Fibroblast of the conjunctiva (primary cell): ENCODE results near the gene FRYL.
A peak's percentile ranks its signal among the peaks of the same experiment; 100 is the strongest.
"Not testable (repeated sequence)": the region's sequence is repeated elsewhere in the genome, so short reads cannot be mapped to it uniquely, and the experiment has no call there.

Source experiments
- DNase-seq: peaks from one replicate; pipeline ENCODE4 v3.0.0-alpha.2; 2010; ENCODE audit warnings: low read depth

The FRYL gene

DNA sequence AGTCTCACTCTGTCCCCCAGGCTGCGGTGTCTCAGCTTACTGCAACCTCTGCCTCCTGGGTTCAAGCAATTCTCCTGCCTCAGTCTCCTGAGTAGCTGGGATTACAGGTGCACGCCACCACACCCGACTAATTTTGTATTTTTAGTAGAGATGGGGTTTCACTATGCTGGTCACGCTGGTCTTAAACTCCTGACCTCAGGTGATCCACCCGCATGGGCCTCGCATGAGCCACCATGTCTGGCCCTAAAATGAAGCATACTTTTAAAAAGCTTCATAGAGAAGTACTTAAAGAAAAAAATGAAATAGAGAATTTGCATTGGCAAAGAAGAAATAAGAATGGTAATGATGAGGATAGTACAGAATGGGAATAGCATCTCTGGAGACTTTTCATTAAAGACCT lies 82.6 kb downstream of the FRYL start:
- not testable (repeated sequence) for DNase-seq

GRCh38 chr4:48694824-48695223 lies 85.3 kb downstream of the FRYL start:
- no peak for DNase-seq

- DNase-seq: no peak
Measured at GRCh38 chr4:48693856-48694574, 86.1 kb downstream of the FRYL start.

- DNase-seq: no peak
Measured at GRCh38 chr4:48692897-48693296, 87.2 kb downstream of the FRYL start.

- DNase-seq: no peak
Measured at GRCh38 chr4:48692044-48692443, 88.0 kb downstream of the FRYL start.

- DNase-seq: no peak
Measured at GRCh38 chr4:48688953-48689352, 91.1 kb downstream of the FRYL start.

DNA sequence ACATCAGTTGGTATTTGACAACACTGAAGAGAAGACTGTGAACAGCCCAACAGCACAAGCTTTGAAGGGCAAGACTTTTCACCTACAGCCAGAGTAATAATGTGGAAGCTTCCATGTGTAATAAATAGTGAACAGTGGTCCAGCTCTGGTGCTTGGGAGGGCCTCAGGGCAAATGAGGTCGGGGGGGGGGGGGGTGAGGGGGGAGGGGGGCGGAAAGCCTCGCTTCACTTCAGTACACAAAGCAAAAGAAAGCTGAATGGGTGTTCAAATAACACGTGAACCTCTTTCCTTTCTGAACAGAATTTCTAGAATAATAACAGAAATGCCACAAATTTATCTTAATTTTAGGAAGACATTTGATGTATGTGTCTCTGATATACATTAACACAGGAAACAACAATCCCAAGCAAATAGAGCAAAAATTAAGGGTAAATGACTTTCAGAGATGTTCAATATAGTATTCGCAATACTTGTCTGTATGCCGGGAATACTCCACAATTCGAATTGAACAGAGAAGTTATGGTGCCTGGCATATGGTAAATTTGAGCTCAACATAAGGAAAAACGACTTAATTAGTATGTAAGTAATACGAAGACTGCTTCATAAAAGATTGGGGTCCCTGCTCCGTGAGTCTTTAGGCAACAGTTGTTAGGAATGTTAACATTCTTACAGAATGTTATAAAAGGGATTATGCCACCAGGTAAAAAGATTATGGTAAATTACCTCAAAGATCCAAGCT lies 92.6 kb downstream of the FRYL start:
- DNase-seq: no peak

DNA sequence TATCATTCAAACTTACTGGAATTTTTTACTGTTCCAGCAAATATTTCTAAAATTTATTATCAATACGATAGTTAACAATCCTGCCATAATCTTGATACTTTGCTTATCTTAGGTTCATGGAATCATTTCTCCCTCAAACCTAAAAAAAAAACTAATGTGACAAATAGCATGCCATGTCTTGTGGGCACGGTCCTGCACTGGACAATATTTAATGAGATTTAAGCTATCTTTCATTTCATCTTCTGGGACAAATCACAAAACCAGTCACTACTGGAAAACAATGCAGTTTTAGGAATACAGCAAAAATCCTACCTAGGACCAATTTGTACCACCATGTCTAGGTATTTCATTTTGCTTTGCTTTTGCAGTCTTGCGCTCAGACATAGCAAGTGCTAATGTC lies 93.7 kb downstream of the FRYL start:
- no peak for DNase-seq

DNA sequence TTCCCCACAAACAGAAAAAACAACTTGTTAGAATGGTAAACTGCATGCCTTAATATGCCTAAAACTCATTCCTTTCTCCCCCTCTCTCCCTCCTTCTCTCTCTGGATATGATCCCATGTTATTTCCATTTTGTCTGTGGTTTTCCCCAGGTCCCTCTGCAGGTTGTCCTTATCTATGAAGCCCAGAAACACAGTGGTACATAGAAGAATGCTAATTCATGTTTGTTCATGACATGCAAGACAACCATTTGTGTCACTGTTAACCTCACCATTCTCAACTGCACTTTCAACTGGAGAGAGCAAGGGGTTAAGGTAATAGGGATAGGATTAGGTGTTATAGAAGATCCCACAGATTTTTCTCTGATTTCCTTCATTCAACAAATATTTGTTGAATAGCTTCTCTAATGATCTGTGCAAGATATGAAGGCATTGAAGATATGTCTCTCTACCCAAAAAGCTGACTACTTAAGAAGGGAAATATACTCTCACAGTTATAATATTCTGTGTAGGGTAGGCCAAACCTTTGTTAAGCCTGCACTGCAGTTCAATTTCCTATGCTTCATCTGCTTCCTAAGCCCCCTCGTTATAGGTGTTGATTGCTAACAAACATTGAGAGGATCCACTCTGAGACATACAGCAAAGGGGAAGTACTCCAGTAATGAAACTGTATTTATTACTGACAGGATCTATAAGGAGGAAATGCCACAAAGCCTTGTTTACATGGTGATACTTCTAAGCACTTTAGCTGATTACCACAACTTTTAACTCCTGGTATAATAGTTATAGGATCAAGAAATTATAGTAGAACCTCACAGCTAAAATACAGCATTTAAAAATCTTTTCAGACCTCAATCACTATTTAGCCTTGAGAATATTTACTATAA lies 96.1 kb downstream of the FRYL start:
- DNase-seq: no peak

DNA sequence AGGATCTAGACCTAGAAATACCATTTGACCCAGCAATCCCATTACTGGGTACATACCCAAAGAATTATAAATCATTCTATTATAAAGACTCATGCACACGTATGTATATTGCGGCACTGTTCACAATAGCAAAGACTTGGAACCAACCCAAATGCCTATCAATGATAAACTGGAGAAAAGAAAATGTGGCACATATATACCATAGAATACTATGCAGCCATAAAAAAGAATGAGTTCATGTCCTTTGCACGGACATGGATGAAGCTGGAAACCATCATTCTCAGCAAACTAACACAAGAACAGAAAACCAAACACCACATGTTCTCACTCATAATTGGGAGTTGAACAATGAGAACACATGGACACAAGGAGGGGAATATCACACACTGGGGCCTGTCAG lies 97.2 kb downstream of the FRYL start:
- not testable (repeated sequence) for DNase-seq

GRCh38 chr4:48681856-48682255 lies 98.2 kb downstream of the FRYL start:
- DNase-seq: peak; percentile 24

GRCh38 chr4:48680848-48681568 lies 99.1 kb downstream of the FRYL start:
- no peak for DNase-seq

- no peak for DNase-seq
Measured at GRCh38 chr4:48673537-48673936, 106.5 kb downstream of the FRYL start.

DNA sequence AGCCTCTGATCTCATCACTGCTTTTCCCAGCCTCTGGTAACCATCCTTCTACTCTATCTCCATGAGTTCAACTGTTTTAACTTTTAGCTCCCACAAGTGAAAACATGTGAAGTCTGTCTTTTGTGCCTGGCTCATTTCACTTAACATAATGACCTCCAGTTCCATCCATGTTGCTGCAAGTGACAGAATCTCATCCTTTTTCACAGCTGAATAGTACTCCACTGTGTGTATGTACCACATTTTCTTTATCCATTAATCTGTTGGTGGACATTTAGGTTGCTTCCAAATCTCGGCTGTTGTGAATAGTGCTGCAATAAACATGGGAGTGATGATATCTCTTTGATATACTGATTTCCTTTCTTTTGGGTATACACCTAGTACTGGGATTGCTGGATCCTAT lies 109.5 kb downstream of the FRYL start:
- no peak for DNase-seq

DNA sequence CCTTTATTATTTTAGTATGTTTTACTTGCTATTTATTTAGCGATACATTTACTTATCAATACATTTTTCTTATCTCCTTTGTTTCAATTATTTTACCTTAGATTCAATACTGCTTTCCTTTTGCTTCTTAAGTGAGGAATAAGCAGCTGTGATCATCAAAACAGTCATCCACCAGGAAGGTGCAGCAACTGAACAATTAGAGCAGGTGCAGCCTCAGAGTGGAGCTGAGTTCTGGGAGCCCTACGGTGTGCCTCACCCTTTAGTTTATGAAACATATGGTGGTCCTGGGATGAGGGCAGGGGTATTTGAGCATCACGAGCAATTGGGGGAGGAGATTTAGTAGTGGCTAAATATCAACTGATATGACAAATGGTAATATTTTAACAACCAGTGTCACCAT lies 111.0 kb downstream of the FRYL start:
- no peak for DNase-seq

DNA sequence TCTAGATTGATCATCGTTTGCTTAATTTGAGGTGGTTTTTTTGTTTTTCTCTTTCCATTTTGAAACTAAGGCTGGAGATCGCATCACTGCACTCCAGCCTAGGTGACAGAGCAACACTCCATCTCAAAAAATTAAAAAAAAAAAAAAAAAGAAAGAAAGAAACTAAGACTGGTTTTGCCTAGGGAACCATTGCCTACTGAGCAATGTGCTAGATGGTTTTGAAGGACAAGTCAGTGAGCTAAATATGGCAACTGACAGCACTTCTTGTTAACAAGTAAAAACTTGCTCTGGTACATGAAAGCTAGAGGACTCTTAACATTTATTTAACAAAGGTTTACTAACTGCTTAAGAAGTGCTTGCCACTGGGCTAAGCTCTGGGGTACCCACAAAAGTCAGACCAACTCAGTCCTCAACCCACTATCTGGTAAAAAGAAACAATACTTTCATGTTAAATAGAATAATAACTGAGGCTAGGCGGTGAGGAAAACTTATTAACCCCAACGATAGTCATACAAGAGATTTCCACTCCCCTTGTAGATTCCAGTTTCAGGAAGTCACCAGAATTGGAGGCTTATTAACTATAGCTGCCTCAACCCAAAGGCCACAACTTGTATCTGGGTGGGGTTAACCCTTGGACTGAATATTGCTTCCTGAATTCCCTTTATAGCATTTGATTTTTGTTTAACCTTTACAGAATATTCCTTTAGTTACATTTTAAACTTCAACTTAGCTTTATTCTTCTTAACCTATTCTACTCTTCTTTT lies 111.6 kb downstream of the FRYL start:
- no peak for DNase-seq

- no peak for DNase-seq
Measured at GRCh38 chr4:48667148-48667547, 112.9 kb downstream of the FRYL start.

- no peak for DNase-seq
Measured at GRCh38 chr4:48665555-48666186, 114.4 kb downstream of the FRYL start.

DNA sequence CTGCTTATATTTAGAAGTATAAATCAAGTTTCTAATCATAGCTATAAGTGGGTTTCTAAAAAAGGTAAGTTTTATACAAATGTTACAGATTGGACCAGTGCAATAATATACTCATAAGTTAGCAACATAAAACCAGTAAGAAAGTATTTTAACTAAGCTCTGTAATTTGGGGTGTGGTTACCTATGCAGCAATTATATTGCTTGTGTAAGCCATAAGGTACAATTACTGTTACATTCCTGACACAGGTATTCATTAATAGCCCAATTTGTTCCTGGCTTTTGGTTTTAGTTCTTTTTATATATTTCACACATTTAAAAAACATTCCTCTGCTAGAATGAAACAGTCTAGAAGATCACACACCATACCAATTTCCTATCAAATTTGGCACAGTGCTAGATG lies 115.1 kb downstream of the FRYL start:
- DNase-seq: no peak

DNA sequence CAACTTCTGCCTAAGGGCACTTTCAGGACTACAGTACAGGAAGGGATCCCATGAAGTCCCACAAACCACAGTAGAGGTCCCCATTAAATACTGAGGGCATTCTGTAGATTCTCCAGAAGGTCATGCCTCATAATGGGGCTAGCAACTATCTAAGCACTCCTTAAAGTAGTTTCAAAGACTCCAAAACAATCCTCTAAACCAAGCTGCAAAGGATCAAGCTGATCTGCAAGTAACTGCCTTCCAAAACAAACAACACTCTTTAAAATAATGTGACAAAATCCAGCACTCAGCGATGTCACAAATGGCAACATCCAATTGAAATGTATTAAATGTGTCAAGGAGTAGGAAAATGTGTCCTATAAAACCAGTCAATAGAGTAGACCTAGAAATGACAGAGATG lies 118.7 kb downstream of the FRYL start:
- no peak for DNase-seq

GRCh38 chr4:48660347-48660746 lies 119.7 kb downstream of the FRYL start:
- DNase-seq: no peak
